NCI-H2081 treated with DMSO at 0.1 percent for 48 hours (cell line): ENCODE results near the gene PIP5KL1.
A peak's percentile ranks its signal among the peaks of the same experiment; 100 is the strongest.
"Not testable (repeated sequence)": the region's sequence is repeated elsewhere in the genome, so short reads cannot be mapped to it uniquely, and the experiment has no call there.

Experiments used
- DNase-seq: peaks from one replicate; lab custom pipeline; 2025; lab: John Stamatoyannopoulos, UW

PIP5KL1 gene

DNA sequence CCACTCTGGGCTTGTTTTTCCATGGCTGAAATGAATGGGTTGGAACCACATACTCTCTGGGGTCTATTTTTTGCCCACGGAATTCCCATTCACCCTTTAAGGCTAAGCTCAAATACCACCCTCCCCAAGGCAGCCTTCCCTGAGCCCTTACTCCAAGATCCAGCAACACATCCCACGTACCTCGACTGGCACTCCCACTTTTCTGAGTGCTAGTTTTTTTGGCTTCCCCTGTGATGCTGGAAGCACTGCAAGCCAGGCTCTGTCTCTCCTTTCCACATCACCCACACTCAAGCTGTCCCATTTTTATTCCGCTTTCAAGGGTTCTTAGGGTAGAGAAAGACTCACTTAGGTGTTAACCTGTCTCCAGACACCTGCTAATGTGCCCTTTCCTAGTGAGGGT is 37.2 kb downstream of the PIP5KL1 start:
- no peak for DNase-seq

DNA sequence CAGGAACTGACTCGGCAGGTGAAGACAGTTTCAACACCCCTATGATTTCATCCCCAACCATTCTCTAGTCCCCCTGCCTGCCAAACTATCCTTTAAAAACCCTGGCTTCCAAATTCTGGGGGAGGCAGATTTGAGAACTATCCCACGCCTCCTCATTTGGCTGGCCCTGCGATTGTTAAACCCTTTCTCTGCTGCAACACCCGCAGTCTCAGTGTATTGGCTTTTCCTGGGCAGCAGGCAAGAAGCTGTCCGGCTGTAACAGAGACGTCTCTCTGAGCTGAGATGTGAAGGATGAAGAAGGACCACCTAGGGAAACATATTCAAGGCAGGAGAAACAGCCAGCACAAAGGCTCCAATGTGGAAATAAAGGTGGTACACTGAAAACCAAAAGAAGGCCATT is 37.7 kb downstream of the PIP5KL1 start:
- no peak for DNase-seq

DNA sequence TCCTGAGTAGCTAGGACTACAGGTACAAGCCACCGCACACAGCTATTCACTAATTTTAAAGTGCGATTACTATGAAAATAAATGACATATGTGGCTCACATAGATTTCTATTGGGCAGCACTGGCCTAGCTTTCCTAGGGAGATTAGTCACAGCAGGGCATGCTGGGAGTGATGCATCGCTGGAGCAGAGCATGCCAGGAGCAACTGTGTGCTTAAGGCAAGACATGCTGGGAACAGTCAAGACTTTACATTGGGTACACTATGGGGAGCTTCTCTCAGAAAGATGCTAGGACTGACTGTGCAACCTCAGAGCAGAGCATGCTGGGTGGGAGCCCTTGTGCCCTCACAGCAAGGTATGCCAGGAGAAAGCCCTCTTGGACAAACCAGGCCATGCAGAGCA is 40.5 kb downstream of the PIP5KL1 start:
- no peak for DNase-seq

DNA sequence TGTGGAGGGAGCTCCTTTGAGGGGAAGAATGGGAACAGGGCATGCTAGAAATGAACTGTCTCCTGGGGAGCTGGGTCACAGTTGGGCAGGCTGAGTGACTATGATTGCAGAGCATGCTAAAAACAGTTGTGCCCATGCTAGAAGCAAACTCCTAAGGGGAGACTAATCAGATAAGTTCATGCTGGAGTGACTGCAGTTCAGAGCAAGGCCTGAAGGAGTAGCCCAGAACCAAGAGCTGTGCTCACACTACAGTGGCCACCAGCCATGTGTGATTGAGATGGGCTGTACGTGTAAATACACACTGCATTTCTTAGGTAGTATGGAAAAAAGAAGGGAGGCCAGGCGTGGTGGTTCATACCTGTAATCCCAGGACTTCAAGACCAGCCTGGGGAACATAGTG is 42.8 kb downstream of the PIP5KL1 start:
- no peak for DNase-seq

DNA sequence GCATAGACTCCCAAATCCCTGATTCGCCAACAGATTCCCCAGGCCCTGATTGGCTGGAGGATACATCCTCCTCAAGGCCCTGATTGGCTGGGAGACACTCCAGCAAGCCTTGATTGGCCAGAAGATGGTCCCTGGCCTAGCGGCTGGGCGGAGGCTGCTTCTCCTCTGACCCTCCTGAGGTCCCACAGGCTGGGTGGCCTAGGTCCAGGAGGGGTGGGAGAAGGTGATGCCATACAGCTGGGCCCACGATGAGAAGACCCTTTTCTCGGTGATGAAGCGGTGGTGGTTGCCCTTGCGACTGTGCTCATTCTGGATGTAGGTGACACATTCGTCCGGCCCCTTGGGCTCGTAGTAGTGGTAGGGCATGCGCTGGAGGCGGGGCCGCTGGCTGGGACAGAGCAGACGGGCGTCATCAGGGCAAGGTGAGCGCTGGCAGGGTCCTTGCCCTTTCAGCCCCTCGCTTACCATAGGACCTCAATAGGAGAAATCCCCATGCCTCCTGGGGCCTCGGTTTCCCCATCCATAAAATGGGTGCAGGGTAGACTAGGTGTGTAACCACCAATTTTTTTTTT is 44.1 kb downstream of the PIP5KL1 start:
- no peak for DNase-seq

DNA sequence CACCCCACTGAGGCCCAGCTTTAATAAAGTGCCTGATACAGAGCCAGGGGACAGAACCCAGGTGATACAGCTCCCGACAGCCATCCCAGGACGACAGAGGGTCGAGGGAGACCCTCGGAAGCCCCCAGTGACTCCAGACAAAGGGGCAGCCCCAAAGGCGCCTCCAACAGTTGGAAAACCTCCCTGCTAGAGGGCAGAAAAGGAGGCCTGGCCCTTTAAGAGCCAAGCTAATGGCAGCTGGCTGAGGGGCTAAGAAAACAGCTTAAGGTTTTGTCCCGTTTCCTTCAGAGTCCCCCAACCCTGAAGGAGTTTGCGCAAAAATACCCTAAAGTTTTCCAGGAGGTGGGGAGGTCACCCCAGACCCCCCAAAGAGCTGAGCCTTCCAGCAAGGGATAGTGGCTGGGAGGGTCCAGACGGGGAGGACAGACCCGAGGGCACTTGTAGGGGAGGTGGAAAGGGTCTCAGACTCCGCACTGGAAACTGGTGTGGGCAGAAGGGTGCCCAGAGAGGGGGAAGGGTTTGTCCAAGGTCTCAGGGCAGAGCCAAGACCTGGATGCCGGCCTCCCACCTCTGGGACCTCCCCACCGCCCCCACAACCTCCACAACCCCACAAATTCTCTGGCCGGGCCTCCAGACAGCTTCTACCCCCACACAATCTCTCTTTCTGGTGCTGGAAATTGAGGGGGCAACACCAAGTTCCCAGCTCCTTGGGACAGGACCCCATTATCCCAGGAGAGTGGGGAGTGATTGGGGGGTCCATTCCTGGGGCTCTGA is 44.9 kb downstream of the PIP5KL1 start:
- no peak for DNase-seq

DNA sequence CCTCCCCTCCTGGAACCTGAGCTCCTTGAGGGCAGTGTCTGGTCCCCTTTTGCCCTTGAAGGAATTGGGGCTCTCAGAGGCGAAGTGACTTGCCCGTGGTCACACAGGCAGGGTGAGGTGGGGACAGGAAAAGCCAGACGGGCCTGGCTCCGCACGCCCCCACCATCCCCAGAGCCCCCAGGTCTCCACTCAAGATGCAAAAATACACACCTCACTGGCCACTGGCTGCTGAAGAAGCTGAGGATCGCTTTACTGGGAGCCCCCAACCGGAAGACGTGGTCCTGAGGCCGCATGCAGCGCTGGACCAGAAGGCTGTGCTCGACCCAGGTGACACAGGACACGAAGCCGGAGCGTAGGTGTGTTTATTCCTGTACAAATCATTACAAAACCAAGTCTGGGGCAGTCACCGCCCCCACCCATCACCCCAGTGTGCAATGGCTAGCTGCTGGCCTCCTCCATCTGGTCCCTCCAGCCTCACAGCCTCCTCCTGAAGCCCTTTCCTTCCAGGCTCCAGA is 45.5 kb downstream of the PIP5KL1 start:
- DNase-seq = no peak

DNA sequence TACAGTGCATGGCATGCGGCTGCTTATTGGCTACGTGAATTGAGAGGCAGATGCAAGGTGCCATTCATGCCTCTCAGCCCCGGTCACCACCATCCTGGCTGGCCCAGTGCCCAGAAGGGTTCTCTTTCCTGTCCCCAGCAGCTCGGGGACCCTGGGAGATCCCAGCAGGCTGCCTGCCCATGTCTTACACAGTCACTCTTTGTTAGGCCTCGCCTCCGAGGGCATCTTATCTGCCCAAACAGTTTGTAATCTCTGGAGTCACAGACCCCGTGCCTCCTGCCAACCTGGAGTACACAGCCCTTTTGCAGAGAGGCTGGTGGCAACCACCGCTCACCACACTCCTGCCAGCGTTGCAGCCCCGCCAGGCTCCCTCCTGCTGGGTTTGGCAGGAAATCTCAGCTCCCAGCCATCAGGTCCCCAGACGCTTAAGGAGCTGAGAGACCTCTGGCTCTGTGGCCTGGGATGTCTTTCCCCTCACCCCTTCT is 46.1 kb downstream of the PIP5KL1 start:
- DNase-seq = peak; percentile 53

DNA sequence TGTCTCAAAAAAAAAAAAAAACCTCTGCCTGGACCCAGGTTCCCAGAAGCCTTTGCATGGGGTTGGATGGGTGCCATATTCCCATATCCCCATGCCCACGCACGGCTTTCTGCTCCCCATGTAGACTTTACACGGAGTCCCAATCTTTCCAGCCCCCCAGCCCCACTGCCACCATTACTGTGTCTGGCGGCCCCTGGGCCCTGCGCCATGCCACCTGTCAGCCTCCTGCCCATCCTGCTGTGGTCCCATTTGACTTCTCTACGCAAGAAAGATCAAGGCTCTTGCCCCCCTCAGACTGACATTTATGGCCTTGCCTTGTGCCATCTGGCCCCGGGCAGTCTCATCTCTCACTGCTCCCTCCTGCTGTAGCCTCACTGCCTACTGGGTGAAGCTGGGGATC is 46.6 kb downstream of the PIP5KL1 start:
- no peak for DNase-seq

DNA sequence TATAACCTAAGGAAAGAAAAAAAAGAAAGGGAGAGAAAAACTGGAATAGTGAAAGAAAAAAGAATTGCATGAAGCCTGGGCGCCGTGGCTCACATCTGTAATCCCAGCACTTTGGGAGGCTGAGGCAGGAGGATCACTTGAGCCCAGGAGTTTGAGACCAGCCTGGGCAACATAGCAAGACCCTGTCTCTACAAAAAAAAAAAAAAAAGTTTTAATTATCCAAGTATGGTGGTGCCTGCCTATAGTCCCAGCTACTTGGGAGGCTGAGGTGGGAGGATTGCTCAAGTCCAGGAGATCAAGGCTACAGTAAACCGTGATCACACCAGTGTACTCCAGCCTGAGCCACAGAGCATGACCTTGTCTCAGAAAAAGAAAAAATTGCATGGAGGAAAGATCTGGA is 48.9 kb downstream of the PIP5KL1 start:
- not testable (repeated sequence) for DNase-seq

DNA sequence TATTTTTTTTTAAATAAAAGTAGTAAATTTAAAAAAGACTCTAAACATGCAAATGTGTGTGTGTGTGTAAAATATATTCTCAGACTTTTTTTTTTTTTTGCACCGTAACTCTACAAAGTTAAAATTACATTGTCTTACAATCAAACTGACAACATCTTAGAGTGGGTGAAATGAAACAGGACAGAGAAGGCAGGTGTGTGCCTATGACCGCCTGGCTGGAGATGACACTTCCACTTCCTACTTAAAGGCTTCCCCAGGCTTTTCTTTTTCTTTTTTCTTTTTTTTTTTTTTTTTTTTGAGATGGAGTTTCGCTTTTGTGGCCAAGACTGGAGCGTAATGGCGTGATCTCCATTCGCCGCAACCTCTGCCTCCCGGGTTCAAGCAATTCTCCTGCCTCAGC is 50.4 kb downstream of the PIP5KL1 start:
- no peak for DNase-seq

DNA sequence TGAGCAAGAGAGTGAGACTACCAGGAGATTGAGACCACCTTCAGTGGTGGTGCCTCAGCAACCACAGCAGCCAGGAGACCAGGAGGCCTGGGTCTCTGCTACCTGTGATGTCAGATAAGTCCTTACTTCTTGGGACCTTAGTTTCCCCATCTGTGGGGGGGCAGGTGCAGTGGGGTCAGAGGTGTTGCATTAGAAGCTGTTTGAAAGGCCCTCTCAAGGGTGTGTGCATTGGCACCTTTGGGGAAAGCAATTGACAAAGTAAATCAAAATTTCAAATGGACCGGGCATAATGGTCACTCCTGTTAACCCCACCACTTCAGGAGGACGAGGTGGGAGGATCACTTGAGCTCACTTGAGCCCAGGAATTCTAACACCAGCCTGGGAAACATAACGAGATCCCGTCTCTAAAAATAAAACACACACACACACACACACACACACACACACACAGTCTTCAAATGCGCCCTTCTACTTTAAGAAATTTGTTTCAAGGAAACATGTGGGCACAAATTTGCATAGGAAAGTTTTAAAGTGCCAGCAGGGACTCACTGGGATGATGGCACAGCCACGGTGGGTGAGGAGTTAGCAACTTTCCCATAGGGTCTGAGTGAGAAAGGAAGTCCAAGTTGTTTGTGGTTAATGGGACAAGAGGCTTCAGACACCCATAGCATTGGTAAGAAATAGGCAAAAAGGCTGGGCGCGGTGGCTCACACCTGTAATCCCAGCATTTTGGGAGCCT is 51.8 kb downstream of the PIP5KL1 start:
- no peak for DNase-seq

DNA sequence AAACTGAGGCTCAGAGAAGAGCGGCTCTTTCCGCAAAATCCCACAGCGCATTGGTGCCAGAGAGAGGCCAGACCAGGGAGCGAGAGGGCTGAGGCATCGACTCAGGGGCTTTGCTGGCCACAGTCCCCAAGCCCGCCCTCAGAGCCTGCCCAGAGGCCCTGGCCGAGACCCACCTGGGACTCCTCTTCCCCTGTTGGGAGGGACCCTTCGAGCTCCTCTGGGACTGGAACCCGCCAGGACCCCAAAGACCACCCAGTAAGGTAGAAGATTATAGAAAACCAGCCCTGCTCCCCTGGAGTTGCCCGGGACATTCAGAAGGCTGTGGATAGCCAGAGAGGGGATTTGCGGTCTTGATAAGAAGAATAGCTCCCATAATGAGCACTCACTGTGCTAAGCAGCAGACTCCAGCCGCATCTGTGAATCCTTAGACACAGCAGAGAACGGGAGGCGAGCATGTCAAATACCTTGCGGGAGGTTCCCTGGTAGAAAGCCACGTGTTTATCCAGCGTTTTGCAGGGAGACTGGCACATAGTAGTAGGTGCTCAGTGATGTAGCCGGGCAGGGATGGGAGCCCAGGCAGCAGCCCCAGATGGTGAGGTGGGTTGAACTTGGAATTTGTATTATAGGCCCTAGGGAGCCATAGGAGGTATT is 52.5 kb downstream of the PIP5KL1 start:
- no peak for DNase-seq

DNA sequence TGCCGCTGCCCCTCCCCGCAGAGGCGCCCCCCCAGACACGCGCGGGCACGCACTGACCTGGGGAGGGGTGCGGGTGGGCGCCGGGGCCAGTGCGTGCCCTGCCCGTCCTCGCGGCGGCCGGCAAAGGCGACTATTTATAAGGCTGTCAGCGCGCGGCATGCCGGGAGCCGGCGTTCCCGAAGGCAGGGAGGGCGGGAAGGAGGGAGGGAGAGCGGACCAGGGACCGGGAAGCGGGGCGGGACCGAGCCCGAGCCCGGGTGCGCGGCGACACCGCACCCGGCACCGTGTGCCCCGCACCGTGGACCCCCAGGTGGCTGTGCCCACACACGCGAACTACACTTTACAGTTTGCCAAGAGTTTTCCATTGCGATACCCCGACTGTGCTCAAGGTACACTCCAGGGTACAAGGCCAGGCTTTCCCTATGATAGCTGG is 53.0 kb downstream of the PIP5KL1 start, which contains the start of gene AK1:
TSS of gene AK1 (minus strand) at position 110 of the 433 bp plus-strand sequence. CDS start 3,058 bp downstream, outside the sequence.
- DNase-seq = no peak

DNA sequence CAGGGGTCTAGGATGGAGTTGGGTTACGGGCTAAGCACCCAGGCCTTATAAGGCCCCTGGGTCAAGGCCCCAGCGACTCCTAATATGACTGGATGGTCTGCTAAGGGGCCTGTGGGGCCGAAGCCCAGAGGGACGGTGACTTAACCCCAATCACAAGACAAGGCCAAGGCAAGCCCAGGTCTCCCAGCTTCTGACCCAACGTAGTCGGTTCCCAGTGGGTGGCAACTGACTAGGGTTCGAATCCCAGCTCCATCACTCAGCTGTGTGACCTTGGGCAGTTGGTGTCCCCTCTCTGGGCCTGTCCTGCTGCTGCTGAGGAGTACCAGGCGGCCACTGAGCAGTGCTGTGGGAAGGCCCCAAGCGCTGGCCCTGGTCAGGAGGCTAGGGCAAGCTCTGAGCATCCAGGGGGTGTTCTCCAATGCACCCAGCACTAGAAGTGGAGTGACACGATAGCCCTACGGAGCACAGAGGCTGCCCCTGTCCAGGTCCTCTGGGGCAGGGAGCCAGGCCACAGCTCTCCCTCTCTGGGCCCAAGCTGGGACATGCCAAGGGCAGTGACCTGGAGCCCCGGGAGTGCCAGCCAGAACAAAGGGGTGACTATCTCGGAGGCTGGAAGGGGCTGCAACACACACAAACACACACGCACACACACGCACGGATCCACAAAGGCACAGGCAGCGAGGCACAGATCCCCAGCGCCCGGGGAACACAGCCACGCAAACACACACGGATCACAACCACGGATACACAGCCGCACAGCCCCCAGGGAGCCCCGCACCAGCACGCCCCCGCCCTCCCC is 53.6 kb downstream of the PIP5KL1 start:
- no peak for DNase-seq

DNA sequence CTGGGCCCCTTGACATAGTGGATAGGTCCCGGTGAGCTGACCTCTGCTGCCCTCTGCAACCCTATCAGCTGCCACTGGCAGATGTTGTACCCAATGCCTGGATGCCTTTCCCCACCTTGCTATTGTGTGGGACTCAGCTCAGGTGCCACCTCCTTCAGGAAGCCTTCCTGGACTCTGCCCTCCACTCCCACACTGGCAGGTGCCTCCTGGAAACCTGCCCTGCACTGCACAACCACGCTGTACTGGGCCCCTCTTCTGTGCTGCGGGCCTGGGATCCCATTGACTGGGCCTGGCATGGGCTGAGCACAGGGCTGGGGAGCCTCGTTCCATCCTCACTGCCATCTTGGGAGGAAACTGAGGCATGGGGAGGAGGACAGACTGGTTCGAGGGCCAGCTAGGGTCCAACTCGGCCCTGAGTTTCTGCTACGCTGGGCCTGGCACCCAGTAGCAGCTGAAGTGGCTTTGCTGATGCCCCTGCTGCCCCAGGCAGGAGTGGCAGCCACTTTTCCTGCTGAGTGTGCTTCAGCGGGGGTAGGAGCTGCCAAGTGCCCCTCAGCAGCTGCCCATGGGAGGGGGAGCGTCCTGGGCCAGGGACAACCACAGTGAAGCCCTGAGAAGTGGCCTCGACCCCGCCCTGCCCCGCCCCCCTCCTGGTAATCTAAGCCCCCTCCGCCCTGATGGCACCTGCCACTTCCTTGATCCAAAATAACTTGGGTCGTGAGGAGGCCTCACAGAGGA is 54.4 kb downstream of the PIP5KL1 start:
- DNase-seq = no peak

DNA sequence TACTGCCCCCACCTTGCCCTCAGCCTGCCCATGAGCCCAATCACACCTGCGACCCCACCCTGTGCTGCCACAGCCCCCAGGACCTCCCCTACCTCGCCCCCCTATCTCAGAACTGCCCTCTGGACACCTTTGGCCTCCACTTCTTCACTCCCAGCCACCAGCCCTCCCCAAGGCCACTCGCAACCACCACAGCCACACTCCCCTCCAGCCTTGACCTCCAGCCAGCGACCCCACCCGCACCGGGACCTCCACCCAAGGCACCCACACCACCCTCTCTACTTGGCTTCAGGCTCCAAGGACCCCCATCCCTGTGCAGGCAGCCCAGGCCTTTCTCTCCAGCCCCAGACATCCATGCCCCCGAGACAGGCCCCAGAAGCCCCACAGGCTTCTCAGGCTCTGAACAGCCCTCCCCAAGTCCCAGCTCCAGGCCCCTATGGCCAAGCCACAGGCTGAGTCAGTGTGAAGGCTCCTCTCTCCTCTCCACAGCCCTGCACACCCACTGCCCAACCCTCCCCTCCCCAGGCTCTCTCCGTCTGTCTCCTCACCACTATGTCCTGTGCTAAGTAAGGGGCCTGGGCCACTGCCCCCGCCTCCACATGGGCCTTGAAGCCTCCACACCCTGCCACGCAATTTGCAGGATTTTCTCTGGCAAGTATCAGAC is 55.1 kb downstream of the PIP5KL1 start:
- DNase-seq = no peak

DNA sequence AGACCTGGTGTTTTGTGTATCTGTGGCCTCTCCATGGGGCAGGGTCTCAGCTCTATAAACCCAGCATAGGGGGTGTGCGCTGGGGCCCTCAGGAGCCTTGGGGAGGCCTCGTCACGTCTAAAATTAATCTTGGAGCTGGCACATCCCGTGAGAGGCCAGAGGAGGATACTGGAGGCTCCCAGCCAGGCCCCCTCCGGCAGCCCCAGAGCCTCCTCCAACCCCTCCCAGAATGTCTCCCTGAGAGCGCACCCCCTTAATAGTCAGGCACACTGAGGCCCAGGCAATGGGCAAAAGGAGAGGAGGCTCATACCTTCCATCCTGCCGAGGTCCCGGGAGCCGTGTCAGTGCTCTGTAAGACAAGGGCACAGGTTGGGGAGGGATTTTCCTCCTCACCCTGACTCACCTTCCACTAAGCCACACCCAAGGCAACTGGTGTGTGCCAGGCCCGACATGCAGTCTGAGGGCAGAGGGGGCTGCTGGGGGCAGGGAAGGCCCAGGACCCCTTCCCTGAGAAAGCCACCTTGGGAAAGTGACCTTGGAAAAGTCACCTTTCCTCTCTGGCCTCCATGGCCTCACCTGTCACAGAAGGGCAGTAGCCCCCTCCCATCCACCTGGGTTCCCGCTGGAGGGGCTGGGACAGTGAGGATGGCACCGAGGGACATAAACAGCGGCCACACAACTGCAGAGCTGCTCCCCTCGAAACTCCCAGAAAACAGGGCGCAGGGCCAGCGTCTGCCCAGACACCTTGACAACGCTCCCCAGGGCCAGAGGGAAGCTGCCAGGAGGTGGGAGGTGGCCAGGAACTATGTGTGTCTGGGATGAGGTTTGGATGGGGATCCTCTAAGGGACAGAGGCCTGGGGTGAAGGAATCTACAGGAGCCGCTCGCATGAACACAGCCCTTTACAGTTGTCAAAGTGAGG is 56.0 kb downstream of the PIP5KL1 start:
- DNase-seq = no peak

DNA sequence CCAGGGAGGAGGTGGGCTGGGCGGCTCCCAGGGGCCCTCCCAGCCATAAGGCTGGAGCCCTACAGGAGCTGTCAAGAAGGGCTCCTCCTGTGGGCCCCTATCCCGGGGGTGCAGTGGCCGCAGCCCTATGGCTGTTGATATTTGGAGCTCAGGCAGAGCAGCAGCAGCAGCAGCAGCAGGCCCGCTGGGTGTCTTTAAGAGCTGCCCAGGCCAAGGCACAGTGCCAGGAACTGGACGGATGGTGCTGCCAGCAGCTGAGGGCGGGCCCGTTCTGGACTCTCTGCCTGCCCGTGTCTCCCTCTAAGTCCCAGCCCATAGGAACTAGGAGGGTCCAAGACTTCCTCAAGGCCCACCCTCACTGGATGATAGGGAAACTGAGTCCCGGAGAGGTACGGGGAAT is 56.7 kb downstream of the PIP5KL1 start:
- DNase-seq = no peak
